ENCODE results near the gene PTP4A2. TPM values are rescaled to one million over a fixed set of nuclear protein-coding genes. Genes with fewer than 3 reads are reported as not detected.
A peak's percentile ranks its signal among the peaks of the same experiment; 100 is the strongest.

The PTP4A2 gene
- total RNA-seq, 1 donor from 2014 or later: 271 TPM

DNA sequence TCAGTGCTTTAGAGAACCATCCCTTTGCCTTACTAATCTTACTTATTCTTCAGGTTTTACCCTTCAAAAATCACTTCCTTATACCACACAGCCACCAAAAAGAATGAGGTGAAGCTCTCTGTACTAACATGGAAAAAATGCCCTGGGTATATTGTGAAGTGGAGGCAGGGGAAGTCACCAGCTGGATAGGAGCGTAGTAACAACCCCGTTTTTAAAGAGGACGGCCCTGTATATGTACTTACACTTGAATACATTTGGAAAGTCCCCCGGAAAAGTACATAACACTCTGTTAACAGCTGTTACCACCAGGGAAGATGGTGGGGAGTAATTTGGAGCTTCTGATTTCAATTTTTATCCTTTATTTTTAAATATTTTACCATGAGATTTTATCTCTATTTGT is 47.3 kb upstream of the PTP4A2 start:
- FAIRE-seq (no peak), DNase-seq (ENCODE audit: low read depth) (no peak)
- Mint-ChIP-seq H3K27ac (ENCODE audit: unreplicated experiment) (peak overlapping the region; percentile 72), H3K9me3 (ENCODE audit: unreplicated experiment) (peaks cover 1% of the 10 kb centered on the region), H3K4me3 (ENCODE audit: unreplicated experiment) (no peak overlapping the region), H3K4me1 (ENCODE audit: low read depth, unreplicated experiment) (peaks cover 26% of the 10 kb centered on the region), H3K27me3 (ENCODE audit: low read depth, unreplicated experiment) (peaks cover 7% of the 10 kb centered on the region), H3K36me3 (ENCODE audit: low read depth, unreplicated experiment) (no peaks in the 10 kb centered on the region)
- Histone ChIP-seq H3K4me2 (ENCODE audit: low read length) (peak overlapping the region; percentile 2), H2AFZ (ENCODE audit: low read depth, low read length) (peak overlapping the region; percentile 63), H3K27ac (ENCODE audit: low read depth, low read length) (no peak overlapping the region), H3K4me3 (ENCODE audit: insufficient read depth, low read depth, low read length) (no peak overlapping the region), H3K9ac (ENCODE audit: low read length) (peak overlapping the region; percentile 3), H3K27me3 (ENCODE audit: insufficient read depth, low read length) (no peaks in the 10 kb centered on the region), H3K4me1 (ENCODE audit: insufficient read depth, low read length) (peaks cover 6% of the 10 kb centered on the region), H3K79me2 (ENCODE audit: insufficient read depth, low read length) (no peaks in the 10 kb centered on the region), H3K36me3 (ENCODE audit: insufficient read depth, low read length) (no peaks in the 10 kb centered on the region), H4K20me1 (ENCODE audit: insufficient read depth, low read length) (no peaks in the 10 kb centered on the region), H3K9me3 (ENCODE audit: insufficient read depth, low read depth, low read length) (no peaks in the 10 kb centered on the region)
- TF ChIP-seq, protein P1, sequence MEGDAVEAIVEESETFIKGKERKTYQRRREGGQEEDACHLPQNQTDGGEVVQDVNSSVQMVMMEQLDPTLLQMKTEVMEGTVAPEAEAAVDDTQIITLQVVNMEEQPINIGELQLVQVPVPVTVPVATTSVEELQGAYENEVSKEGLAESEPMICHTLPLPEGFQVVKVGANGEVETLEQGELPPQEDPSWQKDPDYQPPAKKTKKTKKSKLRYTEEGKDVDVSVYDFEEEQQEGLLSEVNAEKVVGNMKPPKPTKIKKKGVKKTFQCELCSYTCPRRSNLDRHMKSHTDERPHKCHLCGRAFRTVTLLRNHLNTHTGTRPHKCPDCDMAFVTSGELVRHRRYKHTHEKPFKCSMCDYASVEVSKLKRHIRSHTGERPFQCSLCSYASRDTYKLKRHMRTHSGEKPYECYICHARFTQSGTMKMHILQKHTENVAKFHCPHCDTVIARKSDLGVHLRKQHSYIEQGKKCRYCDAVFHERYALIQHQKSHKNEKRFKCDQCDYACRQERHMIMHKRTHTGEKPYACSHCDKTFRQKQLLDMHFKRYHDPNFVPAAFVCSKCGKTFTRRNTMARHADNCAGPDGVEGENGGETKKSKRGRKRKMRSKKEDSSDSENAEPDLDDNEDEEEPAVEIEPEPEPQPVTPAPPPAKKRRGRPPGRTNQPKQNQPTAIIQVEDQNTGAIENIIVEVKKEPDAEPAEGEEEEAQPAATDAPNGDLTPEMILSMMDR (IDR thresholded peaks at IDR 0.05; ENCODE audit: insufficient read depth, low read depth, low read length): no peak
- TF ChIP-seq EZH2 (IDR thresholded peaks at IDR 0.05; ENCODE audit: insufficient read depth, low read length): no peak

DNA sequence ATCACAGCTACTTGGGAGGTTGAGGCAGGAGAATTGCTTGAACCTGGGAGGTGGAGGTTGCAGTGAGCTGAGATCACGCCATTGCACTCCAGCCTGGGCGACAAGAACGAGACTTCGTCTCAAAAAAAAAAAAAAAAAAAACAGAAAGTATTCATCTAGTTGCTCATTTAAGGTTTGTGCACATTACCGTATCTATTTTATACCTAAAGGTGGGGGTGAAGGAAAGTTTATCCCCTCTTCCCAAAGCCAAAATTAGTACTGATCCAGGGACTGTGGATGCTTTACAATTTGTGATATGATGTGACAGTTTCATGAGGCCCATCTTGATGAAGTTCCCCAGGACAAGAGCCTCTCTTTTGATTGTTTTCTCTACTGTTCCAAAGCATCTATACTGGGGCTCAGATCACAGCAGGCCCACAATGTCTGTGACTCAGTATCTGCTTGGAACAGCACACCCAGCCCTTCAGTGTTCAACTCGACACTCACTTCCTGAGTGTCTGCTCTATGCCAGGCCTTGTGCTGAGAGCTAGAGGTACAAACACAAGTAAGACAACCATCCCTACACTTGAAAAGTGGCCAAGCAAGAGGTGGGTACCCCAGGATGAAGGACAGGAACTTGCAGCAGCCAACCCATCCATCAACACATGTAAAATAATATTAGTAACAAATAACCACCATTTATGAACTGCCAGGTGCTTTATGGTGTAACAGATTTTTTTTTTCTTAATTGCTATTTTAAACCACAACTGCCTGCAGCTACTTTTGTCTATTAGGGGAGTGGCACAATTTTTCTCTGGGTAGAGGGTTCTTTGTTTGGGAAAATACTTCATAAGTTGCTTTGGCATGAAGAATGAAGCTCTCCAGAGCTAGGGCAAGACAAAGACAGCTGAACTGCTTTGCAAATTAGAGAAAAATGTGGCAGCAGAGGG is 46.5 kb upstream of the PTP4A2 start:
- Histone ChIP-seq H3K4me1 (ENCODE audit: insufficient read depth, low read length) (peaks cover 6% of the 10 kb centered on the region), H2AFZ (ENCODE audit: low read depth, low read length) (peak overlapping the region; percentile 63), H3K36me3 (ENCODE audit: insufficient read depth, low read length) (no peaks in the 10 kb centered on the region), H3K9me3 (ENCODE audit: insufficient read depth, low read depth, low read length) (no peaks in the 10 kb centered on the region), H3K27ac (ENCODE audit: low read depth, low read length) (no peak overlapping the region), H3K27me3 (ENCODE audit: insufficient read depth, low read length) (no peaks in the 10 kb centered on the region), H3K79me2 (ENCODE audit: insufficient read depth, low read length) (no peaks in the 10 kb centered on the region), H4K20me1 (ENCODE audit: insufficient read depth, low read length) (no peaks in the 10 kb centered on the region), H3K4me3 (ENCODE audit: insufficient read depth, low read depth, low read length) (no peak overlapping the region), H3K9ac (ENCODE audit: low read length) (peak overlapping the region; percentile 3), H3K4me2 (ENCODE audit: low read length) (peak overlapping the region; percentile 2)
- FAIRE-seq (no peak), DNase-seq (ENCODE audit: low read depth) (peak; percentile 59)
- Mint-ChIP-seq H3K4me1 (ENCODE audit: low read depth, unreplicated experiment) (peaks cover 26% of the 10 kb centered on the region), H3K9me3 (ENCODE audit: unreplicated experiment) (peaks cover 1% of the 10 kb centered on the region), H3K27me3 (ENCODE audit: low read depth, unreplicated experiment) (peaks cover under 1% of the 10 kb centered on the region), H3K4me3 (ENCODE audit: unreplicated experiment) (no peak overlapping the region), H3K27ac (ENCODE audit: unreplicated experiment) (peak overlapping the region; percentile 72), H3K36me3 (ENCODE audit: low read depth, unreplicated experiment) (no peaks in the 10 kb centered on the region)
- TF ChIP-seq EZH2 (IDR thresholded peaks at IDR 0.05; ENCODE audit: insufficient read depth, low read length): no peak
- TF ChIP-seq, protein P1 (IDR thresholded peaks at IDR 0.05; ENCODE audit: insufficient read depth, low read depth, low read length): no peak

DNA sequence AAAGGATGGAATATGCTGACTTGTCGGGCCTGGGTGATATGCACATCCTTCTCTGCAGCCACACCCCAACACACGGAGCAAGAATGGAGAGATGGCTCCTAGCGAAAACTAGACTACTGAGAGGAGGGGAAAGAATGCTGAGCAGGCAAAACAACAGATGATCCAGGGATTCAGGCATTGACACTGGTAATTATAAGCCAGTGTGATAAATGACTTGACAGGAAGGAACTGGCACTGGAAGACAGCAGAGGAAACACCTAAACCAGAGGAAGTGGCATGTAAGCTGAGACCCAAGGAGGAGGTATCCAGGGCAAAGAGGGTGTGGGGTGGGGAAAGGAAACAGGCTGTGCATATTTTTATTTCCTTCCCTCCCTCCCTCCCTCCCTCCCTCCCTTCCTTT is 43.8 kb upstream of the PTP4A2 start:
- Mint-ChIP-seq H3K27me3 (ENCODE audit: low read depth, unreplicated experiment) (no peaks in the 10 kb centered on the region), H3K4me1 (ENCODE audit: low read depth, unreplicated experiment) (peaks cover 29% of the 10 kb centered on the region), H3K27ac (ENCODE audit: unreplicated experiment) (no peak overlapping the region), H3K9me3 (ENCODE audit: unreplicated experiment) (peaks cover 1% of the 10 kb centered on the region), H3K36me3 (ENCODE audit: low read depth, unreplicated experiment) (no peaks in the 10 kb centered on the region), H3K4me3 (ENCODE audit: unreplicated experiment) (no peak overlapping the region)
- peak overlapping the region; percentile 23 for H2AFZ ChIP-seq (ENCODE audit: low read depth, low read length)
- no peaks in the 10 kb centered on the region for H3K36me3 ChIP-seq (ENCODE audit: insufficient read depth, low read length)
- H3K4me3 ChIP-seq (ENCODE audit: insufficient read depth, low read depth, low read length): no peak overlapping the region
- H3K27ac ChIP-seq (ENCODE audit: low read depth, low read length): no peak overlapping the region
- DNase-seq (ENCODE audit: low read depth): no peak
- FAIRE-seq: no peak
- TF ChIP-seq EZH2 (IDR thresholded peaks at IDR 0.05; ENCODE audit: insufficient read depth, low read length): no peak
- TF ChIP-seq, protein P1 (IDR thresholded peaks at IDR 0.05; ENCODE audit: insufficient read depth, low read depth, low read length): no peak
- no peak overlapping the region for H3K4me2 ChIP-seq (ENCODE audit: low read length)
- H3K9ac ChIP-seq (ENCODE audit: low read length): no peak overlapping the region
- H3K79me2 ChIP-seq (ENCODE audit: insufficient read depth, low read length): no peaks in the 10 kb centered on the region
- H3K9me3 ChIP-seq (ENCODE audit: insufficient read depth, low read depth, low read length): no peaks in the 10 kb centered on the region
- H3K27me3 ChIP-seq (ENCODE audit: insufficient read depth, low read length): no peaks in the 10 kb centered on the region
- H3K4me1 ChIP-seq (ENCODE audit: insufficient read depth, low read length): peaks cover 1% of the 10 kb centered on the region
- no peaks in the 10 kb centered on the region for H4K20me1 ChIP-seq (ENCODE audit: insufficient read depth, low read length)
